RWPE2 (cell line): ENCODE data around the gene NKAIN2.

ENCODE experiments used
- ATAC-seq: fragments of 200-7000 bp; cut with Tn5 transposase; 3 replicates; pipeline ENCODE4 v1.9.1; 2021; ENCODE audit warnings: low read depth
- DNase-seq: peaks from one replicate; pipeline ENCODE4 v3.0.0-alpha.2; 2020; ENCODE audit warnings: low spot score
- H3K27ac ChIP-seq: fragments of 450-650 bp; 2 replicates; pipeline ENCODE4 v1.5.1; 2017; ENCODE audit warnings: mild to moderate bottlenecking; ENCODE audit not compliant: poor library complexity, severe bottlenecking
- H3K27me3 ChIP-seq: fragments of 250-450 bp; sonication (Bioruptor Pico); 2 replicates; pipeline ENCODE4 v1.5.1; 2021; ENCODE audit warnings: mild to moderate bottlenecking, moderate library complexity; ENCODE audit not compliant: insufficient read depth, poor library complexity, severe bottlenecking
- H3K36me3 ChIP-seq: fragments of 250-450 bp; sonication (Bioruptor Pico); 2 replicates; pipeline ENCODE4 v1.5.1; 2020; ENCODE audit warnings: low read depth, mild to moderate bottlenecking, moderate library complexity
- H3K4me1 ChIP-seq: fragments of 250-450 bp; sonication (Bioruptor Pico); 2 replicates; pipeline ENCODE4 v1.5.1; 2021; ENCODE audit warnings: mild to moderate bottlenecking, moderate library complexity; ENCODE audit not compliant: insufficient read depth, poor library complexity, severe bottlenecking
- H3K4me3 ChIP-seq: fragments of 250-450 bp; sonication (Bioruptor Pico); 2 replicates; pipeline ENCODE4 v1.5.1; 2021; ENCODE audit warnings: mild to moderate bottlenecking, moderate library complexity; ENCODE audit not compliant: severe bottlenecking
- H3K9me3 ChIP-seq: fragments of 250-450 bp; sonication (Bioruptor Pico); 2 replicates; pipeline ENCODE4 v1.5.1; 2021; ENCODE audit warnings: mild to moderate bottlenecking, moderate library complexity; ENCODE audit not compliant: severe bottlenecking
- TF ChIP-seq, protein P1 (sequence below): fragments of 450-650 bp; IDR thresholded peaks from one replicate; pipeline ENCODE4 v1.5.1; 2017; ENCODE audit warnings: mild to moderate bottlenecking, moderate library complexity; ENCODE audit not compliant: poor library complexity, severe bottlenecking

Gene NKAIN2

DNA sequence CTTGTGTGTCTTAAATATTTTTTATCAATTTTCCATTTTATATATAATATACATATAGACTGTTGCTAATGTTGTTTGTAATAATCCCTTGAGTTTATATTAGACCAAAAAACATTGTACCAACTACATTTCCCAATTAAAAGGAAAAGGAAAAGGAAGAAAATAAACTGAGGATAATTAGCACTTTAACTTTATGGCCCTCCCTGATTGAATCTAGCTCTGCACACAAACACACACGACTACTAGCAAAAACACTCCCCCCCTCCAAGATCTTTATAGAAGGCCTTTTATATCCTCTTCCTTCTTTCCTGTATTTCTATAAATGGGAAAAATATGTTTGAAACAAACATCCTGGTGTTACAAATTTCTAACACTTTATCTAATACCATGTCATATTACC, 276.8 kb downstream of the NKAIN2 start:
- Histone ChIP-seq H3K4me1 (no peaks in the 10 kb centered on the region), H3K27me3 (no peaks in the 10 kb centered on the region), H3K4me3 (no peak overlapping the region), H3K36me3 (no peaks in the 10 kb centered on the region), H3K27ac (no peak overlapping the region), H3K9me3 (no peaks in the 10 kb centered on the region)
- ATAC-seq = no peak
- DNase-seq = no peak
- TF ChIP-seq, protein P1, sequence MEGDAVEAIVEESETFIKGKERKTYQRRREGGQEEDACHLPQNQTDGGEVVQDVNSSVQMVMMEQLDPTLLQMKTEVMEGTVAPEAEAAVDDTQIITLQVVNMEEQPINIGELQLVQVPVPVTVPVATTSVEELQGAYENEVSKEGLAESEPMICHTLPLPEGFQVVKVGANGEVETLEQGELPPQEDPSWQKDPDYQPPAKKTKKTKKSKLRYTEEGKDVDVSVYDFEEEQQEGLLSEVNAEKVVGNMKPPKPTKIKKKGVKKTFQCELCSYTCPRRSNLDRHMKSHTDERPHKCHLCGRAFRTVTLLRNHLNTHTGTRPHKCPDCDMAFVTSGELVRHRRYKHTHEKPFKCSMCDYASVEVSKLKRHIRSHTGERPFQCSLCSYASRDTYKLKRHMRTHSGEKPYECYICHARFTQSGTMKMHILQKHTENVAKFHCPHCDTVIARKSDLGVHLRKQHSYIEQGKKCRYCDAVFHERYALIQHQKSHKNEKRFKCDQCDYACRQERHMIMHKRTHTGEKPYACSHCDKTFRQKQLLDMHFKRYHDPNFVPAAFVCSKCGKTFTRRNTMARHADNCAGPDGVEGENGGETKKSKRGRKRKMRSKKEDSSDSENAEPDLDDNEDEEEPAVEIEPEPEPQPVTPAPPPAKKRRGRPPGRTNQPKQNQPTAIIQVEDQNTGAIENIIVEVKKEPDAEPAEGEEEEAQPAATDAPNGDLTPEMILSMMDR = no peak

GRCh38 chr6:124090491-124090890, 286.8 kb downstream of the NKAIN2 start:
- no peak overlapping the region for H3K27ac ChIP-seq
- 0 out of 3 replicates have a peak, but pooled peaks have one; percentile 29 for ATAC-seq
- H3K4me3 ChIP-seq = no peak overlapping the region
- TF ChIP-seq, protein P1 = no peak
- H3K4me1 ChIP-seq = no peaks in the 10 kb centered on the region
- H3K27me3 ChIP-seq = no peaks in the 10 kb centered on the region
- H3K36me3 ChIP-seq = no peaks in the 10 kb centered on the region
- no peaks in the 10 kb centered on the region for H3K9me3 ChIP-seq
- DNase-seq = no peak

- Histone ChIP-seq H3K9me3 (no peaks in the 10 kb centered on the region), H3K36me3 (no peaks in the 10 kb centered on the region), H3K4me3 (no peak overlapping the region), H3K27ac (no peak overlapping the region), H3K27me3 (no peaks in the 10 kb centered on the region), H3K4me1 (no peaks in the 10 kb centered on the region)
- DNase-seq = no peak
- no peak for ATAC-seq
- TF ChIP-seq, protein P1 = no peak
Observed at GRCh38 chr6:124099520-124099919, 295.9 kb downstream of the NKAIN2 start.

DNA sequence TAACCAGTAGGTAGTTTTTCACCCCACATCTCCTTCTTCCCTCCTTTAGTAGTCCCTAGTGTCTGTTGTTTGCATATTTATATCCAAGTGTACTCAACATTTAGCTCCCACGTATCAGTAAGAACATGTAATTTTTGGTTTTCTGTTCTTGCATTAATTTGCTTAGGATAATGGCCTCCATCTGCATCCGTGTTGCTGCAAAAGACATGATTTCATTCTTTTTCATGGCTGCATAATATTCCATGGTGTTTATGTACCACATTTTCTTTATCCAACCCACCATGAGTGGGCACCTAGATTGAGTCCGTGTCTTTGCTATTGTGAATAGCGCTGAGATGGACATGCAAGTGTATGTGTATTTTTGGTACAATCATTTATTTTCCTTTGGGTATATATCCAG, 306.8 kb downstream of the NKAIN2 start:
- TF ChIP-seq, protein P1 = no peak
- ATAC-seq (no peak), DNase-seq (no peak)
- no peaks in the 10 kb centered on the region for H3K9me3 ChIP-seq
- no peak overlapping the region for H3K27ac ChIP-seq
- H3K4me3 ChIP-seq = no peak overlapping the region
- H3K36me3 ChIP-seq = no peaks in the 10 kb centered on the region
- no peaks in the 10 kb centered on the region for H3K4me1 ChIP-seq
- H3K27me3 ChIP-seq = no peaks in the 10 kb centered on the region

DNA sequence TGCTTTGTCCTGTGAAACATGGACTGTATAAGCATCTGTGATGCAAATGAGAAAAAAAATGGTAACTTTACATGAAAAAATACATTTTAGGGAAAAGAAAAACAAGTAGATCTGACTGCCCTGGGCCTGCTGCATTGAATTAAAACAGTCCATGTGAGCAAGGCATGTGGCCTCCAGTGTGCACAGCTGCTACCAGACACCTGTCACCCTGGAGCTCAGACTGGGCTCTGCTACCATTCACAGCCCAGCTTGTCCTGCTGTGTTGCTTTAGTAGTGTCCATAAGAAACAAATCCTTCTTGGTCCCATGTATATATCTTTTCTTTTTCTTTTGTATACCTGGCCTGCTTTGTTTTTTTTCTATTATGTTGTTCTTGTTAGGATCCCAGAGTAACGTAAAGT, 315.9 kb downstream of the NKAIN2 start:
- Histone ChIP-seq H3K36me3 (no peaks in the 10 kb centered on the region), H3K4me3 (no peak overlapping the region), H3K27me3 (no peaks in the 10 kb centered on the region), H3K27ac (no peak overlapping the region), H3K9me3 (no peaks in the 10 kb centered on the region), H3K4me1 (peaks cover 6% of the 10 kb centered on the region)
- TF ChIP-seq, protein P1 = no peak
- DNase-seq (no peak), ATAC-seq (no peak)
